Measurements from ENCODE around the gene CPT1B. TPM values are rescaled to one million over a fixed set of nuclear protein-coding genes. Genes with fewer than 3 reads are reported as not detected.
A peak's percentile ranks its signal among the peaks of the same experiment; 100 is the strongest.

Gene CPT1B
- total RNA-seq, 2 experiments from 2014 or later, result 42.9 to 43.7 TPM

DNA sequence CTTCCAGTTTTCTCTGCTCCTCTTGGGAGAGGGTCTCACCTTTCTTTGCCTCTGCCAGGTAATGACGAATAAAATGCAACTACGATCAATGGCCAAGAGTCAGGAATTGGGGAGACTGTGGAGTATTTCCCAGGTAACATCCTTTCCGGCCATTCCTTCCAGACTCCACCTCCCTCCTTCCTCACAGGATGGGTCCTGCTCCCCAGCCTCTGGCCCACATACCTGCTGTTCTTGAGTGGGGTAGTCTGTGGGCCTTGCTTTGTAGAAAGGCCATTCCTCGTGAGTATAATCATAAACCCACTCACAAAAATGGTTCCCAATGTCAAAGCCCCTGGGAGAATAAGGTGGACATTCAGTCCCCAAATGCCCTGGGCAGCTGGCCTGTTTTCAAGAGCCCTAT, 1.5 kb upstream of the CPT1B start:
- Mint-ChIP-seq H3K27ac (no peak overlapping the region), H3K36me3 (ENCODE audit: low read depth) (peaks cover 28% of the 10 kb centered on the region), H3K9me3 (no peaks in the 10 kb centered on the region), H3K4me1 (ENCODE audit: low read depth) (peaks cover 24% of the 10 kb centered on the region), H3K27me3 (no peaks in the 10 kb centered on the region), H3K4me3 (no peak overlapping the region)
- CTCF ChIA-PET, result no interaction called here
- ATAC-seq (no peak), DNase-seq (no peak)
- TF ChIP-seq, protein P1, sequence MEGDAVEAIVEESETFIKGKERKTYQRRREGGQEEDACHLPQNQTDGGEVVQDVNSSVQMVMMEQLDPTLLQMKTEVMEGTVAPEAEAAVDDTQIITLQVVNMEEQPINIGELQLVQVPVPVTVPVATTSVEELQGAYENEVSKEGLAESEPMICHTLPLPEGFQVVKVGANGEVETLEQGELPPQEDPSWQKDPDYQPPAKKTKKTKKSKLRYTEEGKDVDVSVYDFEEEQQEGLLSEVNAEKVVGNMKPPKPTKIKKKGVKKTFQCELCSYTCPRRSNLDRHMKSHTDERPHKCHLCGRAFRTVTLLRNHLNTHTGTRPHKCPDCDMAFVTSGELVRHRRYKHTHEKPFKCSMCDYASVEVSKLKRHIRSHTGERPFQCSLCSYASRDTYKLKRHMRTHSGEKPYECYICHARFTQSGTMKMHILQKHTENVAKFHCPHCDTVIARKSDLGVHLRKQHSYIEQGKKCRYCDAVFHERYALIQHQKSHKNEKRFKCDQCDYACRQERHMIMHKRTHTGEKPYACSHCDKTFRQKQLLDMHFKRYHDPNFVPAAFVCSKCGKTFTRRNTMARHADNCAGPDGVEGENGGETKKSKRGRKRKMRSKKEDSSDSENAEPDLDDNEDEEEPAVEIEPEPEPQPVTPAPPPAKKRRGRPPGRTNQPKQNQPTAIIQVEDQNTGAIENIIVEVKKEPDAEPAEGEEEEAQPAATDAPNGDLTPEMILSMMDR (IDR thresholded peaks at IDR 0.05), result no peak
- intact Hi-C loops (cut with micrococcal nuclease), result loop anchor here (5.0 kb wide), 1 partner anchor 52 kb away; the partner anchor contains the start of gene SCO2
- POLR2A ChIA-PET, result interaction anchor here (1.3 kb wide), 1 partner anchor 41 kb away, joined by 3 read pairs; no protein-coding TSS in a partner anchor

DNA sequence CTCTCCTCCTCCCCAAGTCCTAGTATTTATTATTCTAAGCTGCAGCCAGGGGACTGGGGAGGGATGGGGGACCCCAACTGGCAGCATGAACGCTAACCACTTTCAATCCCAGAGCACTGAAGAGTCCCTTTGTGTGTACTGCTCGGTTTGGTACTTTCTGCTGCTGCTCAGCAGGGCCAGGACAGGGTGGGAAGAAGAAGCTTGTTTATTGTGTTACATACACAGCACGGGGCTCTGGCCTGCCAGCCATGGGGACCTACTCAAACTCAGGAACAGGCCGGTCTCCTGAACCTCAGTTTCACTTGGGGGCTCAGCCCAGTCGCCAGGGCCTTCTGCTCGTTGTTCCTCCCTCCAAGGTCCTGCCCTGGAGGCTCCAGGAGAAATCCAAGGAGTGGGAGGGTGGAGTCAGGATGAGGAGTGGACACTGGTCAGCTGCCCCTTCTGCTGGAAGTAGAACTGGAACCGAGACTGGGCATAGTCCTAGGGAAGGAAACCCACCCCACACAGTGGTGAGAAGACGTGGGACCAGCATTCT, 616 bp upstream of the CPT1B start:
- intact Hi-C loops (cut with micrococcal nuclease), result no loop called here
- ChIA-PET POLR2A (interaction anchor here (0.8 to 1.6 kb wide), 6 partner anchors 13 to 71 kb away, joined by 3 to 9 read pairs (median 4); partner anchors contain the start of genes LMF2, NCAPH2, SCO2 and TYMP), CTCF (interaction anchor here (0.7 to 1.2 kb wide), 2 partner anchors 42 to 81 kb away, joined by 3 to 5 read pairs; no protein-coding TSS in a partner anchor)
- no peak for DNase-seq
- Mint-ChIP-seq H3K9me3 (no peaks in the 10 kb centered on the region), H3K36me3 (ENCODE audit: low read depth) (peaks cover 28% of the 10 kb centered on the region), H3K4me1 (ENCODE audit: low read depth) (peaks cover 23% of the 10 kb centered on the region), H3K4me3 (no peak overlapping the region), H3K27me3 (no peaks in the 10 kb centered on the region), H3K27ac (no peak overlapping the region)
- ATAC-seq, result no peak
- TF ChIP-seq, protein P1 (IDR thresholded peaks at IDR 0.05), result no peak

DNA sequence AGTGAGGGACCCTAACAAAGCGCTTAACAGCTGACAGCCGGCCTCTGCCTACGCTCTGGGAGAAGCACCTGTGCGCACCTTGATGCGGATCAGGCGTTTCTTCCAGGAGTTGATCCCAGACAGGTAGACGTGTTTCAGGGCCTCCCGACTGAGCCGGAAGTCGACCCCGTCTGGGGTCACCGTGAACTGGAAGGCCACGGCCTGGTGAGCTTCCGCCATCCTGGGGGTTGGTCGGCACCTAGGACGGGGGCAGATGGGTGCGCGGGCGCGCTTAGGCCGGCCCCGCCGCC, 585 bp downstream of the CPT1B start:
- POLR2A ChIA-PET, result interaction anchor here (0.7 to 1.6 kb wide), 4 partner anchors 12 to 52 kb away, joined by 3 to 9 read pairs (median 5); partner anchors contain the start of gene SCO2
- intact Hi-C loops (cut with micrococcal nuclease), result no loop called here

GRCh38 chr22:50576806-50577696, 1.2 kb downstream of the CPT1B start:
- Mint-ChIP-seq H3K4me1 (ENCODE audit: low read depth) (peaks cover 17% of the 10 kb centered on the region), H3K9me3 (no peaks in the 10 kb centered on the region), H3K4me3 (no peak overlapping the region), H3K27me3 (no peaks in the 10 kb centered on the region), H3K27ac (no peak overlapping the region), H3K36me3 (ENCODE audit: low read depth) (peaks cover 27% of the 10 kb centered on the region)
- ChIA-PET POLR2A (interaction anchor here (0.7 to 1.9 kb wide), 5 partner anchors 14 to 51 kb away, joined by 3 to 7 read pairs (median 5); partner anchors contain the start of gene SCO2), CTCF (interaction anchor here (1.3 to 3.6 kb wide), 2 partner anchors 14 to 51 kb away, joined by 3 to 18 read pairs; partner anchors contain the start of genes SCO2 and SYCE3)
- DNase-seq (no peak), ATAC-seq (peak; percentile 35)
- TF ChIP-seq, protein P1 (IDR thresholded peaks at IDR 0.05), result no peak
- intact Hi-C loops (cut with micrococcal nuclease), result no loop called here

More for the DNA sequence above, 585 bp downstream of the CPT1B start:
- H3K27me3 Mint-ChIP-seq, result no peaks in the 10 kb centered on the region
- no peaks in the 10 kb centered on the region for H3K9me3 Mint-ChIP-seq
- ATAC-seq, result no peak
- DNase-seq, result no peak
- CTCF ChIA-PET, result interaction anchor here (1.3 to 3.6 kb wide), 2 partner anchors 14 to 52 kb away, joined by 3 to 18 read pairs; partner anchors contain the start of genes SCO2 and SYCE3
- H3K4me3 Mint-ChIP-seq, result no peak overlapping the region
- H3K4me1 Mint-ChIP-seq (ENCODE audit: low read depth), result peaks cover 17% of the 10 kb centered on the region
- TF ChIP-seq, protein P1 (IDR thresholded peaks at IDR 0.05), result no peak
- H3K27ac Mint-ChIP-seq, result no peak overlapping the region
- peaks cover 23% of the 10 kb centered on the region for H3K36me3 Mint-ChIP-seq (ENCODE audit: low read depth)

All from activated CD8-positive, alpha-beta T cell treated with anti-CD3 and anti-CD28 coated beads for 36 hours (primary cell).